A172 (cell line): ENCODE data around the gene CTNNA3. TPM values are rescaled to one million over a fixed set of nuclear protein-coding genes. Genes with fewer than 3 reads are reported as not detected.

Experiments
- DNase-seq: peaks from one replicate; pipeline ENCODE4 v3.0.0-alpha.2; 2015; ENCODE audit warnings: low spot score
- total RNA-seq: library from RNA; depleted of rRNA; stranded (reverse); fragments of >200 nt; shearing (Covaris generic); gene quantifications from 2 replicates; pipeline ENCODE4 v1.2.3, GENCODE V29; 2014

The CTNNA3 gene
- total RNA-seq, 1 experiment from 2014 or later: not detected

DNA sequence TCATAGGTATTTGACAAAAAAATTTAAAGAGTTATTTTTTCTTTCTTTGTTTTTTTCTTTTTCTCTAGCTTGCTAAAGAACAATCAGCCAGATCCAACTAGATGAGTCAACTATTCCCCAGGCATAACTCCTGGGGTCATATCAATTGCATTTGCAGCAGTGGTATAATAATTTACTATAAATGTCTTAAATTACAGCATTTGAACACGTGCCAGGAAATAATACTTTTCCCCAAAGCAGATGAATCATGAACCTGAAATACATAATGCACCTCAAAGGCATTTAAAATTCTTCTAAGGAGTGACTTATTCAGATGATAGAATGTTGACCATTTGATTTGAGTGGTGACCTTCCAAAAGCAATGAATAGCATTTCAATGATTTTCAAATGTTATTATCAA, 580.0 kb downstream of the CTNNA3 start:
- DNase-seq: peak; percentile 60

DNA sequence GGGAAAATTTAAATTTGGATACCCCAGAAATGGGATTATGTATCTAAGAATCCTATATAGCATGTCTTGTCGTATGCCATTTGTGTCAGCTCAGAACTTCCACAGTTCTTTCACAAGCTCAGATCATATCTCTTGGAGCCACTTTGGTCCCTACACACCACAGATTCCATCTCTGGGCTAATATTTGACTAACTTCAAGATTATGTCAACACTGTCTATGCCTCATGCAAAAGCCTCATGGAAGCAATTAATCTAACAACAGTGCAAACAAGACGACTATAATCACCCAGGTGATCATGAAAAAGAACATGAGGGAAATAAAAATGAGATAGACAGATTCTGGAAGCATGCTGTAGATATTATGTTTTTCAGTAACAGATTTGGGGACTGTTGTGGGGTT, 581.0 kb downstream of the CTNNA3 start:
- DNase-seq: no peak

DNA sequence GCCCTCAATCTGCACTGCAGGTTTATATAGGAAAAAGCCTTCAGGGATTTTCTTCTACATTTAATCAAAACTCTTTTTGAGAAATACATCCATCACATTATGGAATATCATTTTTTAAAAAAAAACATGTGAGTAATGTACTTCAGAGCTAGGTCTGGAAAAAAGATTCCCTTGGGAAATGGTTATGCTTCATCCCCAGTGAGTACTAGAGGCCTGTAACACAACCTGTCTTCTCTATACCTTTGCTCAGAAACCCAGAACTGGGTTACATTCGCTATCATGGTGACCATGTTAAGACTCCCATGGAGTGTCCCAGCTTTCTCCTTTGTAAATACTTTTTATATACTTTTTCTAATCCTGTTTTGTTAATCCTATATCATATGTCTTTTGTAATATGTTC, 583.2 kb downstream of the CTNNA3 start:
- DNase-seq: no peak

DNA sequence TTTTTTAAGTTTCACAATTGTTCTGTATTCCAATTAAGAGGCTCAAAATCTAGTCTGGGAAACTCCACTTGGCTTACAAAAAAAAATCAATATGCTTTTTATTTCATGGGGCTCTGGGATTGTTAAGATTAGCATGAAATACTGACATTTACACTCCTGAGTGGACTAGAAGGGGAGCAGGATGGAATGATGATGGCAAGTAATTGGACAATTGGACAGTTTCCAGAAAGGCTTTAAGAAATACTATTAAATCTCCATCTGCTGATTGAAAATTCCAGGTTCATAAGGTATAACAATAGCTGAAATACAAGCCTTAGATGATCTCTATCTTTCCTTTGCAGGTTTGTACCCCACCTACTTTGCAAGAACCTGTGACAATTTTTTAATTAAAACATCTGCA, 585.7 kb downstream of the CTNNA3 start:
- no peak for DNase-seq

DNA sequence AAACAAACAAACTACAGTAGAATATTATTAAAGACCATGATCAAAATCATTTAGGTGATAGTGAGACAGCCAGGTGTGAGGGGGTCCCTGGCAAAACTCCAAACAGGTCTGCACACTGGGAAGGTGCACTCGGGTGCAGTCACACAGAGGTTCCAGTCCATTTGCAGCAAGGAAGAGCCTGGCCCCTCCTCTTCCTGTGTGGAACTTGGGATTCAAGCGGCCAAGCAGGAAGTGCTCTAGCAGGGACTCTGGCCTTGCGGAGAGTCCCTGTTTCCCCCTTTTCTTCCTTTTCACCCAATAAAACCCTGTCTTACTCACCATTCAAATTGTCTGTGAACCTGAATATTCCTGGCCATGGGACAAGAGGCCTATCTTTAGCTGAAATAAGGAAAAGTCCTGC, 588.3 kb downstream of the CTNNA3 start:
- DNase-seq: no peak

DNA sequence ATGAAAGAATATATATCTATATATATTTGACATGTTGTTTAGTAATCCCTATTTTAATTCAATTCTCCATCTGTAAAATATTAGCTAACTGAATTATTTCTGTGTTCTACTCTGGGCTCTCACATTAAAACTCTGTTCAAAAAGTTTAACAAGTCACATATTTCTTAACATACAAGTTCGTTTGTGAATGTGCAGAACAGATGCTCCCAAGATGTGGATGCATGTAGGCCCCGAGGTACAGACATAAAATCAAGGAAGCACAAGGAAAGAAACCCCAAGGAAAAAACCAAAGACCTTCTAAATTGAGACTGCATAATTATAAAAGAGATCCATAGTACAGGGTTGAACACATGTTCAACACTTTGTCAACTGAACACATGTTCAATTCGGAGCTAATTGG, 595.0 kb downstream of the CTNNA3 start:
- DNase-seq: no peak

DNA sequence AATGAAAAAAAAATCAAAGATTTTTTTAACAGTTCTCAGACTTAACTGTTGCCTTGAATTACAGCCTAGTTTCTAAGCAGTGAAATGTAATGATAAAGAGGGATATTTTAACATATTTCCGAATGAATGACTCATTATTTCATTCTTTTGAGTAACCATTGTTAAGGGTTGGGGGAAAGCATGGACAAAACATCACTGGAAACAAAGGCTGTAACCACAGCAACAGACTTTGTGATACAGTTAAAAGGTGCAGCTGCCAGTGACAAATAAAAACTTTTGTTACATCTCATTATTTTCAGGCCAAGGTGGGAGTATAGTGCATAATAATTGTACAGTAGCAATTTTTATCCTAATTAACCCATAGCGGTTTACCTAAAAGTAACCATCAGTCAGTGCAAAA, 597.5 kb downstream of the CTNNA3 start:
- DNase-seq: no peak

DNA sequence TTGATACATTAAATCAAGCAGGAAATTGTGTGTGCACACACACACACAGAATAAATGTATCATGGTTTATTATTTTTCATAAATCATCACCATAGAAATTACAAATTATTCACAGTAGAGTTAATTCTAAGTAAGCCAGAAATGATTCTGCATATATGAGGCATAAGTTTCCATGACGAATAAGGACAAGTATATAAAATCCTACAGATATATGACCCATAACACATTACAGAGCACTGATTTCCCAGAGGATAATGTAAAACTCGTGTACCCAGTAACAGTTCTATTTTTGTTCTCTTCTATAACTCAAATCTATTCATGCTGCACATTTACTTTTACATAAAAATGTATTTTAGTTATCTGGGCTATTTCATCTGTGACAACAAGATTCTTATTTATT, 600.5 kb downstream of the CTNNA3 start:
- no peak for DNase-seq

DNA sequence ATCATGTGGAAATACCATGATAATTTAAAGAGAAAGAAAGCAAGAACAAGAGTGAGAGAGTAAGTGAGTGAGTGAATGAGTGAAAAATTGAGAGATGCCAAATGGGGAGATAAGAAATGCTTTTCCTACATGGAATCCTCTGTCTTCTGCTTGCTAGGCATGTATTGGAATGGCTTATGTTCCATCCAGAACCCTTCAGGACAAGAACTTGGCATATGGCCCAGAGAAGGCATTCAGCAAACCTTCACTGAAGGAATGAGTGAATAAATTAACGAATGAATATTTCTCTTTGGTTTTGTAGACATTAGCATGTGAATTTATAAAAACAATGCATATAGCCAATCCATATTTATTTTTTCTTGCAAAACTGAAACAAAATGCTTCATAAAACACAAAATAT, 608.0 kb downstream of the CTNNA3 start:
- DNase-seq: no peak

DNA sequence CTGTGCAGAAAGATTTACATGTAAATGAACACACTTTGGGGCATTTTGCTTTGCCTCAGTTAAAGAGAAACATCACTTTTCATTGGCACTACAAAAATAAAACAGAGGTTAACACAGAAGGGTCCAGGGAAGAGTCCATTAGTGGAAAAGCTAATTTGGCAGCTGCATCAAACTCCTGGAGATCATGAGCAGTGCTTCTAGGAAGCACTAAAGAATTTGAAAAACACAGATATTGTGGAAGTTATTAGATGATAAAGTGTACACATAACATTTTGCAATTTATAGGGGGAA, 608.9 kb downstream of the CTNNA3 start:
- no peak for DNase-seq

DNA sequence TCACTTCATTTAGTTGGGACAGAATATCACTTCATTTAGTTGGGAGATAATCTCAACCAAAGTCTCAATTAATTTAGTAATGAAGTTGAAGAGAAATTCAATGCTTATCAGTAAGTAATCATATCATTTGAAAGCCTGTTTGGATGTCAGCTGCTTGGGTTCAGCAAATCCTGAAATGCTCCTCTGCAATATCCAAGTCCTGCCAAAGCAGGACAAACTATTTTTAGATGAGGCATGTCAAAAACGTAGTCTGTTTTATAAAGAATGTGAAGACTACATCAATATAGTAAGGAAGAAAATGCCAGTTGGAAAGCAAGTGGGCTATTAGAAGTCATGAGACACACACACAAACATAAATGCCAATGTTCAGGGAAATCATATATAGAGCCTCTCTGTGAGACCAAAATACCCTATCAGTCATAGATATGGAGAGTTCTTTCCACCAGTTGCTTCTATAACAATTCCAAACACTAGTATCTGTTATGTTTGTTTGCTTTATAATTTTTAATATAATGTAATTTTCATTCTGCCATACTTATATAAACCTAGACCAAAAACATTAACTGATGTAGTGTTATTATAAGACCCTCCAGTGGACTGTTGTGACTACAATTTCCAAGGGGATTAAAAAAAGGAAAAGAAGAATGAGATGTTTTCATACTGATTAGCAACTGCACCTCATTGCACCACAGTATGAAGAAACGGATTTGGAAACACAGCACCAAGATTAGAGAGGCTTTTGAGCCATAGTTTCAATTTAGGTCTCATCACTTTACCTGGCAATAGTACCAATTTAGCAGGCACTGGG, 609.5 kb downstream of the CTNNA3 start:
- no peak for DNase-seq

DNA sequence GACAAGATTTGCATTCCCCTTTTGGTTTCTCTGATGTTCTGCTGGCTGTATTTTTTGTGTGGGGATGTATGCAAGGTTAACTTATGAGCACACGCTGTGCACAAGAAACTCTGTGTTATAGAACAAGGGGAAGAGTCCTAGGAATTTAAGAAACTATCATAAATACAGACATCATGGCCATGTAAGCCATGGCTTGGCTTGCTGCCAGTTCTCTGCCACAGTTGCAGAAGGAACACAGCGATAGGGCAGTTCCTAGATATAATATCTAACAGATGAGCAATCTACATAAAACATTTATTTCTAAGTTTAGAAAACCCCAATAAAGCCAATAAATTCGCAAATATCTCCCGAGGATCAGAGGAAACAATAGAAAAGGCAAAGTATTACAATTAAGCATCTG, 616.9 kb downstream of the CTNNA3 start:
- no peak for DNase-seq

DNA sequence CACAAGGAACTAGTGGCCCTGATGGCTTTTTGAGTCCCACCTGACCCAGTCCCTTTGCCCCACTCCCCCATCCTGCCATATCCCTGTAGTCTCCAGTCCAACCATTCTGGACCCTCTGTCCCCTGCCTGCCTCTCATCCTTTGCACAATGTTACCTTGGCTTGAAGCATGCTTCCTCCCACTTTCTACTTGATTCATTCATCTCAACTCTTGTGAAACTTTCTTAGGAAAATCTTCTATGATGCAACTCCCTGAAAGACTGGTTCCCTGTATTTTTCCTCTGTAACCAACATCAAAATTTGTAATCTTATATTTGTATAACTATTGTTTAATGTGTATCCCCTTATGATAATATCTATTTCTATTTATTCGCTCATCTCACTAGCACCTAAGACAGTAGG, 618.6 kb downstream of the CTNNA3 start:
- DNase-seq: no peak

DNA sequence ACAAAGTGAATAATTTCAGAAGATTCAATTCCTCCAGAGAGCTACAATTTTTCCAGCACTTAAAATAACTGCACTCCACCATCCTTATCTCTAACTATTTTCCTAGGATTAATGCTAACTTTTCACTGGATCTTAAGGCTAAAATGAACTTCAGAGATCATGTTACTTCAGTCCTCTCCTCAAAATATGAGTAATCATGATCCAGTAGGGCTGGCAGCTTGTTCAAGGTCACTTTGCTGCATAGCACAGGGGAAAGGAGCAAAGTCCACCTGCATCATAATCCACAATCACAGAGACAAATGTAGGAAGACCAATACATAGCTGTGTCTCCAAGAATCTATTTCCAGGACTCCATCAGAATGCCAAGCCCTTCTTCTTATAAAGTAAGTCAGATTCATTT, 619.9 kb downstream of the CTNNA3 start:
- no peak for DNase-seq

DNA sequence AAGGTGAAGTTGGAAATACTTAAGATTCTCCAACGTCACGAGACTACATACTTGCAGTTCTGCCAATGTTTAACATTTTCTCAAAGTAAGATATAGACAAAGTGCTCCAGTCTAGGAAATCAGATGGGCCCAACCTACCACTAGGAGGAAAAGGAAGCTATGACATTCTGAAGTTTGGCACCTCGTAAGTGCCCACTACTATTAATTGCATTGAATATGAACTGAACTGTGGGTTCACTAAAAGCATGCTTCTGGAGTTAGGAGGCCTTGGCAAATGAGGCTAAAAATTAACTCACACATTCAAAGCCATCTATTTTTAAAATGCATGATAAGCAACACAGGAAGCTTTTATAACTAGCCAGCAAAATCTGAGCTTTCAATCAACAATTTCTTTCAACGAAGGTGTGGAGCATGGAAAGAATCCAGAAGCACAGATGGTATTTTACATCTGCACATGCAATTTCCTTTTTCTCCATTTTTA, 620.5 kb downstream of the CTNNA3 start:
- no peak for DNase-seq

DNA sequence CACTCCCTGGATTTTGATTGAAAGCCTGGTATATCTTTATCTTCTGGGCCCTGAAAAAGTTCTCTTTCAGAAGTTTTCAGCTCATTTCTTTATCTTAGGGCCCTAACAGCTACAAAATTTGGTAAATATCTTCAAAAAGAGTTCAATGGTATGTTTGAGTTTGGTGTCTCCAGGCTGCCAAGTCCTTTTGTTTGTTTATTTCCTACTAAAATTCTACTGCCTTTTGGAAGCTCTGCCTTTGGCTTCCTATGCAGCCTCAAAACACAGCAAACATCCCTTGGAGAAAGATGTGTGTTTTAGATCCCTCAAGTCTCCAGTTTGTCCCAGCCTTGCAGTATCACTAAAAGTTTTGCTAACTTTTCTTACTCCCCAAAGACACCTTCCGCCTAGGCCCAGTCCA, 623.3 kb downstream of the CTNNA3 start:
- DNase-seq: no peak

DNA sequence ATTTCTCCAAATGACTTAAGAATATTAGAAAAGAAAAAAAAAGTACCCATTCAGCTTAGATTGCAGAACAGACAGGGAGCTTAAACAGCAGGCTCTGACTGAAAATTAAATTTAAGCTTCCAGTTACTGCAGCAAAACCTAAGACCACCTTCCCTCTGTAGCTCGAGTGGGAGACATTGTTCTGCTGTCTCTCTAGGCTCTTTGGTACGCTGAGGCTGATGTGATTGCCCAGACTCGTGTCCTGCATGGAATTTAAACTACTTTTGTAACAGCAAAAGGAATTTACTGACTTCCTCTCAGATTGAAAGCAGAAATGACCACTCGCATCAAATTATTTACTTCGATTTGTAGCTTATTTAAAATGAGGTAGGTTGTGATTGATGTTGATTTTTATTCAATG, 645.6 kb downstream of the CTNNA3 start:
- DNase-seq: no peak

DNA sequence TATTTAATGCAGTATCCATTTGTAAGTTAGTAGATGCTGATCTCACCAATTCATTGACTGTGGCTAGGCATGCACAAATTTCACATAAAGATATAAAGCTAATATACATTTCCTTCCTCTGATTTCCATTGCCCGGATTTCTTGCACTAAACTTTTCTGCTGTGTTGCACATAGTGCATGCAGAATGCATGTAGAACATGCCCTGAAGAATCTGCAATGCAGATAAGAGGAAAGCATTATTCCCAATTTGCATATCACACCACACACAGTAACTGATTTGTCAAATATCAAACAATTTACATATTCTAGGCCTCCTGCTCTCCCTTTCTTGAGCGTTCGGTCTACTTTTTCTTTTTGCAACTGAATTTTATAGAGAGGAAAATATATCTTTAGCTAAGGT, 646.0 kb downstream of the CTNNA3 start:
- no peak for DNase-seq

DNA sequence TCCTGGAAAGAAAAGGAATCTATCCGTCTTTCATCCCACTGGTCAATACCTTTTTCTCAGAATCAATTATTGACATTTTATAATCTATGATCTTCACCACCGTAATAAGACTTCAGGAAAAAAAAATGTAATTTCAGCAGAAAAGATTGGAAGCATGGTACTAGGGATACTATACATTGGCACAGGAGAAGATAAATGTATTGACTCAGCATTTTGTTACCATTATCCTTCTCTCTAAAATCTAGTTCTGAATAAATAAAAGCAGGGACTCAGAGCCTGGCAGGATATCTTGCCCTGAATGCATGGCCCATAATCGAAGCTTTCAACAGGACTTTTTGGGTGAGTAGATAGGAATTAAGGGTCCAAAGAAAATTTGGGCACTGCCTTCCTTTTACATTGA, 649.5 kb downstream of the CTNNA3 start:
- no peak for DNase-seq

DNA sequence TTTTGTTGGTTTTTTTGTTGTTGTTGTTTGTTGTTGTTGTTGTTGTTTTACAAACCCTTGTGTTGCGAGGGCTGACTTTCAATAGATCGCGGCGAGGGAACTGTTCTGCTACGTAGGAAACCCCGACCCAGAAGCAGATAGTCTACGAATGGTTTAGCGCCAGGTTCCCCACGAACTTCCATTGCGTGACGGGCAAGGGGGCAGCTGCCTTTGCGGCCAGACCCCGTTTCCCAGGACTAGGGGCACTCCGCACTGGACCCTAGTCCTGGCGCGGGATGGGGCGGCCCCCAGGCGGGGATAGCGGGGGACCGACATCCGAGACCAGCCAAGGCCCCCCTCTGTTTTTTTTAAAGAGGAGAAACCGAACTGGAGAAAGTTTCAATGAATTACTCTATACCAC, 650.6 kb downstream of the CTNNA3 start:
- no peak for DNase-seq

DNA sequence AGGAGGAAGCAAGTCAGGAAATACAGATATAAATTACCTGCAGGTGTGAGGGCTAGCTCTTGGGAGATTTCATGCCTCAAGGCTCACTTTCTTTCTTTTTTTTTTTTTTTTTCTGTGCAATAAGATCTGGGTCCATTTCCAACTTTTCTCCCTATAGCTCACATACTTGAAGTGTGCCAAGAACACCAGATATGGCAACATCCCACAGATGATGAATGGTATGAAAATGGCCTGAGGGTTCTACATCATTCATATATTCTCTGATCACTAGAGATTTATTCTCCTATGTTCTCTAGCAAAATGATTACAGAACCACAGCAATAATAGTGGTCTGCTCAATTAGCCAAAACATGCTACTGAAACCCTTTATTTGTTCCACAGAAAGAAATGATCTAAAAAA, 653.0 kb downstream of the CTNNA3 start:
- DNase-seq: no peak

DNA sequence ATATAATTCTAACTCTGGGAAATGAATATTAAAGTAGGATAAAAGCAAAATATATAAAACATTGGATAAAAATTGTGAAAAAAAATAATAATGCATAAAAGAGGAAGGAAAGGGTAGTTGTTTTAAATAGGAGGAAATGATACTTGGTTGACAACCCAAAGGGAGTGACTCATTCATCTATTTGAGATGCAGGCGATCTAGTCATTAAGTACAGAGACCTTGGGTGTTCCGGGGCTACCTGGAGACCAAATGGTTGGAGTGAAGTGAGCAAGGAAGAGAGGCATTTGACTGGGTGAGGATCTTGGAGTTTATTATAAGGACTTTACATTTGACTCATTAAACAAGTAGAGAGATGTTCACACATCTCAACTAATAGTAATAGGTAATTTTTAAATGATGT, 659.2 kb downstream of the CTNNA3 start:
- no peak for DNase-seq

DNA sequence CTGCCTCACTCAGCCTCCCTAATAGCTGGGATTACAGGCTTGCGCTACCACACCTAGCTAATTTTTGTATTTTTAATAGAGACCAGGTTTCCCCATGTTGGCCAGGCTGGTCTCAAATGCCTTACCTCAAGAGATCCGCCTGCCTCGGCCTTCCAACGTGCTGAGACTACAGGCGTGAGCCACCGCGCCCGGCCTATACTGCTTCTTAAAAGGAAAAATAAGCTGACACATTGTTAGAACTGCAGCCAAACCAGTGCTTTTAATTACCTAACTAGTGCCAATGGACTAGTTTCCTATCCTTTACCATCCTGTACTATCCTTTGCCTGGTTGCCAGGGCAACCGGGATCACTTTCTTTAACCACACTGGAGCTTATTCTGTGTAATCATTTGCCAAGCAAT, 662.1 kb downstream of the CTNNA3 start:
- DNase-seq: no peak

DNA sequence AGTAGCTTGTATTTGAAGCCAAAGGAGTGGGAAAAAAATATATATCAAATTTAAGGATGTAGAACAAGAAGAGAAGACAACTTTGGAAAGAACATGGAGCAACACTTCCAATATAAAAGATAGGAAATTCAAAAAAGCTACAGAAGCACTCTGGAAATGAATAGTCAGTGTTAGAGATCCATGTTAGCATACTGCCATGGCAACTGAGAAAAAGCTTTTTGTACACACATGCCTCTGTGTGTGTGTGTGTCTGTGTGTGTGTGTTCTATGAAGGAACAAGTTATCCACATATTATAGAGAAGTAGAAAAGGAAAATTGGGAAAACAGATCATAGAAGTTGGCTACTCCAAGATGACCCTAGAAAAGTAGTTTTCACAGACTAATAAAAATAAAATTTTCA, 673.9 kb downstream of the CTNNA3 start:
- no peak for DNase-seq
